Tibial nerve (tissue), 4 donors: Measurements from ENCODE around the gene GGA1. TPM values are rescaled to one million over a fixed set of nuclear protein-coding genes. Genes with fewer than 3 reads are reported as not detected.
"Not testable (repeated sequence)": the region's sequence is repeated elsewhere in the genome, so short reads cannot be mapped to it uniquely, and the experiment has no call there.

Source experiments
- DNase-seq, 2 donors: peaks; one replicate each; pipeline ENCODE4 v3.0.0-alpha.2; 2019; ENCODE audit warnings: low spot score in 2 of 2
- H3K27ac ChIP-seq, 4 donors: fragments of 200-600 bp; sonication (generic) in 3 of 4; one replicate each; pipeline ENCODE4 v1.5.1; 2017 to 2019; ENCODE audit warnings: mild to moderate bottlenecking in 1 of 4
- H3K27me3 ChIP-seq, 2 donors: fragments of 200-600 bp; sonication (generic) in 1 of 2; one replicate each; pipeline versions ENCODE4 v1.5.1 to v1.6.0; 2017 to 2019
- H3K36me3 ChIP-seq, 3 donors: fragments of 200-600 bp; sonication (generic); one replicate each; pipeline ENCODE4 v1.5.1; 2018 to 2019
- H3K4me1 ChIP-seq, 4 donors: fragments of 200-600 bp; sonication (generic) in 3 of 4; one replicate each; pipeline ENCODE4 v1.5.1; 2017 to 2019
- H3K4me3 ChIP-seq, 4 donors: fragments of 200-600 bp; sonication (generic) in 3 of 4; one replicate each; pipeline ENCODE4 v1.5.1; 2017 to 2019; ENCODE audit warnings: mild to moderate bottlenecking in 1 of 4, moderate library complexity in 1 of 4
- H3K9me3 ChIP-seq, 4 donors: fragments of 200-600 bp; sonication (generic) in 3 of 4; one replicate each; pipeline ENCODE4 v1.5.1; 2017 to 2019
- EP300 ChIP-seq, 2 donors: sonication (generic); formaldehyde crosslinking; IDR thresholded peaks; one replicate each; pipeline ENCODE4 v1.6.1; 2017; ENCODE audit warnings: antibody characterized with exemption in 2 of 2, mild to moderate bottlenecking in 1 of 2
- POLR2A ChIP-seq, 2 donors: fragments of 450-650 bp; IDR thresholded peaks; one replicate each; pipeline ENCODE4 v1.6.1; 2017; ENCODE audit warnings: antibody characterized with exemption in 2 of 2, mild to moderate bottlenecking in 2 of 2, moderate library complexity in 2 of 2
- WGBS, 2 donors: methylation state at CpG; one replicate each; pipeline ENCODE4 v1.1.5; 2018; 5-methylcytosine and 5-hydroxymethylcytosine counted together
- total RNA-seq, 4 donors: library from RNA; depleted of rRNA; stranded (reverse); fragments of >200 nt; gene quantifications; one replicate each; pipeline ENCODE4 v1.1.0, GENCODE V29; 2016
- TF ChIP-seq, protein P1 (sequence below), 5 experiments: fragments of 200-600 bp in 3 of 5; fragments of 450-650 bp in 2 of 5; sonication (generic) in 3 of 5; IDR thresholded peaks; one replicate each; pipeline ENCODE4 v1.5.1; 2016 to 2019; ENCODE audit warnings: antibody characterized with exemption in 5 of 5, mild to moderate bottlenecking in 3 of 5, moderate library complexity in 2 of 5

GGA1 gene
- total RNA-seq, 4 donors from 2014 or later: 66.3 to 99.0 (median 77.2) TPM

DNA sequence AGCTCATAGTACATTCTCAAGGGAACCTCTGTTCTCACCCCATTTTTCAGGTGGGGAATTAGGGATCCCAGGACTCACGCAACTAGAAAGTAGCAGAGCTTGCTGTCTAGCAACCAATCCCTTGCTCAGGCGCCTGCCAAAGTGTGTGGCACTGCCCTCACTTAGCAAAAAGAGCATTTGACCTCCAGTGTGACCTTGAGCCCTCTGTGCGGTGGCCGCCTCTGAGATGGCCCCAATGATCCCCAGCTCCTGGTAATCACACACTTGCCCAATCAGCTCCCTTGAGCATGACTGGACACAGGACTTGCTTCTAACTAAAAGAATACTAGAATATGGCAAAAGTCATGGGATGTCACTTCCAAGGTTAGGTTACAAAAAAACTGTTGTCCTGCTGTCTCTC is 26.1 kb upstream of the GGA1 start:
- TF ChIP-seq, protein P1, sequence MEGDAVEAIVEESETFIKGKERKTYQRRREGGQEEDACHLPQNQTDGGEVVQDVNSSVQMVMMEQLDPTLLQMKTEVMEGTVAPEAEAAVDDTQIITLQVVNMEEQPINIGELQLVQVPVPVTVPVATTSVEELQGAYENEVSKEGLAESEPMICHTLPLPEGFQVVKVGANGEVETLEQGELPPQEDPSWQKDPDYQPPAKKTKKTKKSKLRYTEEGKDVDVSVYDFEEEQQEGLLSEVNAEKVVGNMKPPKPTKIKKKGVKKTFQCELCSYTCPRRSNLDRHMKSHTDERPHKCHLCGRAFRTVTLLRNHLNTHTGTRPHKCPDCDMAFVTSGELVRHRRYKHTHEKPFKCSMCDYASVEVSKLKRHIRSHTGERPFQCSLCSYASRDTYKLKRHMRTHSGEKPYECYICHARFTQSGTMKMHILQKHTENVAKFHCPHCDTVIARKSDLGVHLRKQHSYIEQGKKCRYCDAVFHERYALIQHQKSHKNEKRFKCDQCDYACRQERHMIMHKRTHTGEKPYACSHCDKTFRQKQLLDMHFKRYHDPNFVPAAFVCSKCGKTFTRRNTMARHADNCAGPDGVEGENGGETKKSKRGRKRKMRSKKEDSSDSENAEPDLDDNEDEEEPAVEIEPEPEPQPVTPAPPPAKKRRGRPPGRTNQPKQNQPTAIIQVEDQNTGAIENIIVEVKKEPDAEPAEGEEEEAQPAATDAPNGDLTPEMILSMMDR (IDR thresholded peaks at IDR 0.05): no peak
- TF ChIP-seq EP300 (IDR thresholded peaks at IDR 0.05) (no peak), POLR2A (IDR thresholded peaks at IDR 0.05) (no peak)
- Histone ChIP-seq H3K4me1 (peaks cover 0 to 5% (median 0%) of the 10 kb centered on the region in 4 donors), H3K9me3 (no peaks in the 10 kb centered on the region), H3K4me3 (no peak overlapping the region), H3K27me3 (peaks cover 0 to under 1% of the 10 kb centered on the region in 2 donors), H3K27ac (no peak overlapping the region), H3K36me3 (peaks cover 0 to 3% (median 0%) of the 10 kb centered on the region in 3 donors)
- no peak for DNase-seq
- WGBS, 2 donors: 71 to 95% methylated on average over 4 of the region's 4 CpGs

DNA sequence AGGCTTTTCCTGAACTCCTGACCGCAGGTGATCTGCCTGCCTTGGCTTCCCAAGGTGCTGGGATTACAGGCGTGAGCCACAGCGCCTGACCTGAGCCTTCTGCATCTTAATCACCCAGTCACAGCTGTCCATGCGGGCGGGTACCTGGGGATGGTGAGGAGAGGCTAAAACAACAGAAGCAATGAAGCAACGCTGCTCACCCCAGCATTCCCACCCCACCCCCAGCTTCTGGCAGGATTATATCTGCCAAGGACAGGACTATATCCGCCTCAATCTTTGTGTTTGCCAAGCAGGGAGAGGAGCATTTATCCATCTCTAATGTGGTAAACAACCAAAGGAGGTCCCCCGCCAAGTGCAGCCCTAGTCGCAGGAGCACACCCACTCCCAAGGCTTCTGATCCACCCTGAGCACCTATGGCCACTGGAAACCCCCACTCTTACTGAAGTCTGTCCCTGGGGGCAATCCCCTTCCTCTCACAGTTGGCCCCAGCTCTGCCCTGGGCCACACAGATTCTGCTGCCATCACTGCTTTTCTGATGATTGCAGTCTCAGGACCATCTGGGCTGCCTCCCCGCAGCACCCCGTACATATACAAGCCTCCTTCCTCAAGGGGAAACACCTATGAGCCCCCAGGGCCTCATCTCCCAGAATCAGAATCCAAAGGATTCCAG is 20.0 kb upstream of the GGA1 start:
- peaks cover 0 to 4% of the 10 kb centered on the region in 2 donors for H3K27me3 ChIP-seq
- H3K4me1 ChIP-seq: peaks cover 0 to 13% (median 0%) of the 10 kb centered on the region in 4 donors
- H3K36me3 ChIP-seq: no peaks in the 10 kb centered on the region
- H3K9me3 ChIP-seq: no peaks in the 10 kb centered on the region
- WGBS, 2 donors: 65 to 71% methylated on average over 9 to 11 of the region's 11 CpGs
- H3K4me3 ChIP-seq: no peak overlapping the region
- peak overlapping the region in 1 of 4 donors; percentile 12 for H3K27ac ChIP-seq
- TF ChIP-seq EP300 (IDR thresholded peaks at IDR 0.05): no peak
- TF ChIP-seq, protein P1 (IDR thresholded peaks at IDR 0.05): no peak
- no peak for TF ChIP-seq POLR2A (IDR thresholded peaks at IDR 0.05)
- DNase-seq: no peak

DNA sequence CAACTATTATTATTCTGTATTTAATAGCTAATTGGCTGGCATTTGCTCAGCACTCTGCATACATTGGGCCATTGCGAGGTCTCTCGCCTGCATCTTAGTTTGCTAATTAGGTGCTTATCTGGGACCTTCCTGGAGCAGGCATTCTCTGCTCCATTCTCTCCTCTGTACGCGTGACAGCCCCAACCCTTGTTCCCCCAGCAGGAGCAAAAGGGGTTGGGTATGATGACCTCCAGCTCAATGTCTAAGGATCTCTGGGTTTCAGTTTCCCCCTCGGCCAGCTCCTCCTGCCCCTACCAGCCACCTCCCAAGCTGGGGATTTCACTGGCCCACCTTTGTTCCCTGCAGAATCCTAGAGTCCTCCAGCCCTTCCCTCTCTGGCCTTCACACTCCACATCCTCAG is 19.0 kb upstream of the GGA1 start:
- Histone ChIP-seq H3K27ac (no peak overlapping the region), H3K36me3 (no peaks in the 10 kb centered on the region), H3K27me3 (peaks cover 0 to 4% of the 10 kb centered on the region in 2 donors), H3K9me3 (no peaks in the 10 kb centered on the region), H3K4me1 (peaks cover 0 to 13% (median 0%) of the 10 kb centered on the region in 4 donors), H3K4me3 (no peak overlapping the region)
- WGBS, 2 donors: 85% methylated on average over 5 of the region's 5 CpGs
- no peak for TF ChIP-seq POLR2A (IDR thresholded peaks at IDR 0.05)
- TF ChIP-seq, protein P1 (IDR thresholded peaks at IDR 0.05): no peak
- no peak for TF ChIP-seq EP300 (IDR thresholded peaks at IDR 0.05)
- DNase-seq: no peak

DNA sequence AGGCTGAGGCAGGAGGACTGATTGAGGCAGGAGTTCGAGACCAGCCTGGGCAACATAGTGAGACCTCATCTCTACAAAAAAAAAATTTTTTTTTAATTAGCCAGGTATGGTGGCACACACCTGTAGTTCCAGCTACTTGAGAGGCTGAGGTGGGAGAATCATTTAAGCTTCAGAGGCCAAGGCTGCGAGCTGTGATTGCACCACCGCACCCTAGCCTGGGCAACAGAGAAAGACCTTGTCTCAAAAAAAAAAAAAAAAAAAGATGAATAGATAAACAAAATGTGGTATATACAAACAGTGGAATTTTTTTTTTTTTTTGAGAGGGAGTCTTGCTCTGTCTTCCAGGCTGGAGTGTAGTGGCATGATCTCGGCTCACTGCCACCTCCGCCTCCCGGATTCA is 17.6 kb upstream of the GGA1 start:
- not testable (repeated sequence) for DNase-seq, H3K27me3 ChIP-seq, H3K9me3 ChIP-seq, H3K36me3 ChIP-seq, H3K27ac ChIP-seq, H3K4me3 ChIP-seq
- peaks cover 0 to 13% (median 0%) of the 10 kb centered on the region in 4 donors for H3K4me1 ChIP-seq
- 86 to 93% methylated on average over 6 of the region's 6 CpGs for WGBS, 2 donors

DNA sequence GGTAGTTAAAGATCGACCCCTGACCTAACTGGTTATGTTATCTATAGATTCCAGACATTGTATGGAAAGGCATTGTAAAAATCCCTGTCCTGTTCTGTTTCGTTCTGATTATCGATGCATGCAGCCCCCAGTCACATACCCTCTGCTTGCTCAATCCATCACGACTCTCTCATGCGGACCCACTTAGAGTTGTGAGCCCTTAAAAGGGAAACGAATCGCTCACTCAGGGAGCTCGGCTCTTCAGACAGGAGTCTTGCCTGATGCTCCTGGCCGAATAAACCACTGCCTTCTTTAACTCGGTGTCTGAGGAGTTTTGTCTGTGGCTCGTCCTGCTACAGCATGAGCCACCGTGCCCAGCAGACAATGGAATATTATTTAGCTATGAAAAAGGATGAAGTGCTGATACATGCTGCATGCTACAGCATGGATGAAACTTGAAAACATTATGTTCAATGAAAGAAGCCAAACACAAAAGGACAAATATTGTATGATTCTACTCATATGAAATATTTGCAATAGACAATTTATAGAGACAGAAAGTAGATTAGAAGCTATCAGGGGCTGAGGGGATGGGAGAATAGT is 16.7 kb upstream of the GGA1 start:
- peak overlapping the region in 3 of 4 donors; percentile 40 to 61 (median 54) for H3K27ac ChIP-seq
- 82 to 84% methylated on average over 12 of the region's 12 CpGs for WGBS, 2 donors
- H3K4me3 ChIP-seq: peak overlapping the region in 2 of 4 donors; percentile 6 to 35

More for the DNA sequence above, 16.7 kb upstream of the GGA1 start:
- H3K36me3 ChIP-seq: no peaks in the 10 kb centered on the region
- H3K9me3 ChIP-seq: no peaks in the 10 kb centered on the region
- peaks cover 0 to 13% (median 0%) of the 10 kb centered on the region in 4 donors for H3K4me1 ChIP-seq
- no peak for DNase-seq
- no peak for TF ChIP-seq POLR2A (IDR thresholded peaks at IDR 0.05)
- TF ChIP-seq, protein P1 (IDR thresholded peaks at IDR 0.05): no peak
- no peak for TF ChIP-seq EP300 (IDR thresholded peaks at IDR 0.05)
- peaks cover 0 to 4% of the 10 kb centered on the region in 2 donors for H3K27me3 ChIP-seq
